K562 (cell line): ENCODE measurements around the gene RSAD1. TPM values are rescaled to one million over a fixed set of nuclear protein-coding genes. Genes with fewer than 3 reads are reported as not detected.
A peak's percentile ranks its signal among the peaks of the same experiment; 100 is the strongest.

Source experiments
- BRD9 ChIP-seq: fragments of 450-650 bp; IDR thresholded peaks from 2 replicates; pipeline ENCODE4 v1.6.1; 2018; ENCODE audit warnings: low read depth; ENCODE audit not compliant: partially characterized antibody
- DEAF1 ChIP-seq: fragments of 450-650 bp; formaldehyde crosslinking; IDR thresholded peaks from 2 replicates; pipeline ENCODE4 v1.4.0; 2020; ENCODE audit warnings: mild to moderate bottlenecking, moderate library complexity
- ELF4 ChIP-seq: fragments of 450-650 bp; formaldehyde crosslinking; IDR thresholded peaks from 2 replicates; pipeline ENCODE4 v1.4.0; 2022; ENCODE audit warnings: missing genetic modification characterization
- FIP1L1 ChIP-seq: fragments of 200-400 bp; formaldehyde crosslinking; IDR thresholded peaks from 2 replicates; pipeline ENCODE4 v1.6.1; 2018; ENCODE audit warnings: mild to moderate bottlenecking, low read depth, low read length; ENCODE audit not compliant: poor library complexity, severe bottlenecking
- FOS ChIP-seq: IDR thresholded peaks from 3 replicates; pipeline ENCODE4 v1.6.1; 2011; ENCODE audit not compliant: insufficient read length; ENCODE audit errors: extremely low read depth
- FOXA3 ChIP-seq, 2 experiments: fragments of 450-650 bp in 1 of 2; sonication (generic) in 1 of 2; formaldehyde crosslinking; IDR thresholded peaks in 1 of 2; conservative IDR thresholded peaks in 1 of 2; 2 replicates each; pipeline versions ENCODE4 v1.4.0 to v1.8.0; 2020 to 2022; ENCODE audit warnings: mild to moderate bottlenecking in 2 of 2, missing genetic modification reagents in 1 of 2
- FOXM1 ChIP-seq, 2 experiments: fragments of 450-650 bp in 1 of 2; sonication (generic) in 1 of 2; formaldehyde crosslinking in 1 of 2; IDR thresholded peaks; 2 replicates each; pipeline versions ENCODE4 v1.6.1 to v1.9.0; 2017 to 2022; ENCODE audit warnings: low read depth in 2 of 2, mild to moderate bottlenecking in 2 of 2, missing genetic modification reagents in 1 of 2, moderate library complexity in 1 of 2
- HCFC1 ChIP-seq: IDR thresholded peaks from 2 replicates; pipeline ENCODE4 v1.6.1; 2012; ENCODE audit warnings: low read depth, low read length, improper control_type of control experiment
- HDAC3 ChIP-seq: fragments of 450-650 bp; IDR thresholded peaks from 2 replicates; pipeline ENCODE4 v1.6.1; 2018; ENCODE audit warnings: borderline replicate concordance, mild to moderate bottlenecking, moderate library complexity; ENCODE audit not compliant: partially characterized antibody
- LEF1 ChIP-seq: fragments of 450-650 bp; IDR thresholded peaks from 2 replicates; pipeline ENCODE4 v1.6.1; 2016; ENCODE audit warnings: mild to moderate bottlenecking
- MAX ChIP-seq: sonication (generic); formaldehyde crosslinking; IDR thresholded peaks from 2 replicates; pipeline ENCODE4 v1.9.0; 2022; ENCODE audit warnings: mild to moderate bottlenecking, missing genetic modification reagents
- NBN ChIP-seq: fragments of 450-650 bp; IDR thresholded peaks from 2 replicates; pipeline ENCODE4 v1.6.1; 2016; ENCODE audit warnings: low read depth, mild to moderate bottlenecking
- NCOA6 ChIP-seq: fragments of 450-650 bp; IDR thresholded peaks from 2 replicates; pipeline ENCODE4 v1.6.1; 2017; ENCODE audit warnings: mild to moderate bottlenecking
- NCOR1 ChIP-seq: fragments of 450-650 bp; IDR thresholded peaks from 2 replicates; pipeline ENCODE4 v1.6.1; 2016; ENCODE audit warnings: mild to moderate bottlenecking, moderate library complexity
- NR3C1 ChIP-seq: sonication (generic); formaldehyde crosslinking; IDR thresholded peaks from 2 replicates; pipeline ENCODE4 v1.8.1; 2022; ENCODE audit warnings: missing genetic modification reagents
- PHF21A ChIP-seq: fragments of 450-650 bp; IDR thresholded peaks from 2 replicates; pipeline ENCODE4 v1.6.1; 2017; ENCODE audit warnings: low read depth, borderline replicate concordance
- TCF15 ChIP-seq: fragments of 250-450 bp; sonication (Bioruptor Pico); IDR thresholded peaks from 2 replicates; pipeline ENCODE4 v1.8.0; 2022; ENCODE audit warnings: moderate library complexity, mild to moderate bottlenecking, inconsistent platforms
- TCFL5 ChIP-seq: fragments of 250-450 bp; sonication (Bioruptor Pico); conservative IDR thresholded peaks from 2 replicates; pipeline ENCODE4 v1.6.1; 2021; ENCODE audit warnings: mild to moderate bottlenecking, moderate library complexity, matching md5 sums
- TEAD1 ChIP-seq, 2 experiments: fragments of 450-650 bp in 1 of 2; sonication (generic) in 1 of 2; formaldehyde crosslinking; IDR thresholded peaks; 2 replicates each; pipeline versions ENCODE4 v1.4.0 to v1.8.0; 2020 to 2022; ENCODE audit warnings: mild to moderate bottlenecking in 2 of 2, missing genetic modification reagents in 1 of 2
- TEAD4 ChIP-seq, 2 experiments: sonication (generic) in 1 of 2; formaldehyde crosslinking in 1 of 2; IDR thresholded peaks; 2 replicates each; pipeline versions ENCODE4 v1.6.1 to v1.8.0; 2012 to 2022; ENCODE audit warnings: borderline replicate concordance in 1 of 2, inconsistent platforms in 1 of 2, low read length in 1 of 2, mild to moderate bottlenecking in 1 of 2, missing genetic modification reagents in 1 of 2
- TFE3 ChIP-seq: fragments of 450-650 bp; formaldehyde crosslinking; IDR thresholded peaks from 2 replicates; pipeline ENCODE4 v1.4.0; 2020; ENCODE audit warnings: mild to moderate bottlenecking, mixed read lengths
- U2AF1 ChIP-seq: fragments of 200-400 bp; formaldehyde crosslinking; optimal IDR thresholded peaks from 2 replicates; pipeline ENCODE3; 2017; ENCODE audit warnings: mild to moderate bottlenecking, low read depth, low read length, moderate library complexity
- ZBTB12 ChIP-seq: fragments of 250-450 bp; sonication (Bioruptor Pico); IDR thresholded peaks from 2 replicates; pipeline ENCODE4 v1.4.0; 2020
- ZNF140 ChIP-seq: fragments of 250-450 bp; sonication (Bioruptor Pico); IDR thresholded peaks from 2 replicates; pipeline ENCODE4 v1.8.0; 2021; ENCODE audit warnings: moderate library complexity, mild to moderate bottlenecking, inconsistent platforms
- ZNF76 ChIP-seq: fragments of 250-450 bp; sonication (Bioruptor Pico); IDR thresholded peaks from 2 replicates; pipeline ENCODE4 v1.4.0; 2020; ENCODE audit warnings: mild to moderate bottlenecking, moderate library complexity, borderline replicate concordance
- polyA plus RNA-seq, 8 experiments: library from polyadenylated mRNA; depleted of rRNA in 4 of 8; stranded (reverse) in 5 of 8; unstranded in 3 of 8; fragments of >200 nt; fragmentation: Nextera tagmentation in 2 of 8; fragmentation: Illumina TruSeq in 1 of 8; extraction: Ambion mirVana in 2 of 8; extraction: Trizol in 1 of 8; gene quantifications; 2 replicates each; pipeline versions ENCODE4 v1.2.1 to v1.2.3, GENCODE V29; 2011 to 2014; ENCODE audit warnings: inconsistent platforms in 1 of 8, missing spikeins in 1 of 8
- total RNA-seq, 7 experiments: library from RNA; depleted of rRNA in 6 of 7; stranded (reverse); fragments of >200 nt in 6 of 7; fragmentation: Illumina TruSeq in 2 of 7; extraction: Trizol in 2 of 7; gene quantifications; 2 replicates each; pipeline versions ENCODE4 v1.2.1 to v1.2.3, GENCODE V29; 2011 to 2021; ENCODE audit warnings: low replicate concordance in 1 of 7

RSAD1 gene
- total and polyA plus RNA-seq, 9 of the 15 experiments (the other 6 are each of a cell fraction or from before 2014, with no cell fraction given) = 4.5 to 42.5 (median 26.8) TPM

- peak; percentile 10; the same call in 1 of the 2 replicates for TF ChIP-seq TFE3 (CRISPR knock-in tag)
- TF ChIP-seq MAX = no peak
- no peak for TF ChIP-seq FIP1L1
- TF ChIP-seq BRD9 = no peak
- 0 out of 2 replicates have a peak, but pooled peaks have one; percentile 43 for TF ChIP-seq ZNF76 (CRISPR knock-in tag)
- TF ChIP-seq TCFL5 (CRISPR knock-in tag) = peak; percentile 82
- no peak for TF ChIP-seq ZNF140 (CRISPR knock-in tag)
- TF ChIP-seq HCFC1 = no peak
- TF ChIP-seq TEAD4 (IDR thresholded peaks at IDR 0.05; ENCODE audit: low read length) = no peak; the same call in 1 of the 2 replicates
- TF ChIP-seq TEAD4 (CRISPR knock-in tag; IDR thresholded peaks at IDR 0.05; ENCODE audit: borderline replicate concordance) = no peak
- no peak for TF ChIP-seq FOS
- no peak for TF ChIP-seq NCOA6
- TF ChIP-seq DEAF1 = no peak
- TF ChIP-seq FOXM1 (IDR thresholded peaks at IDR 0.05; ENCODE audit: low read depth) = no peak
- TF ChIP-seq FOXM1 (CRISPR knock-in tag; IDR thresholded peaks at IDR 0.05; ENCODE audit: low read depth) = no peak
- TF ChIP-seq ELF4 (CRISPR knock-in tag) = no peak
- TF ChIP-seq PHF21A = no peak
- no peak for TF ChIP-seq LEF1
- no peak for TF ChIP-seq NR3C1 (CRISPR knock-in tag)
- TF ChIP-seq U2AF1 = no peak
- TF ChIP-seq NBN = no peak
- peak in 1 of 2 experiments; percentile 95; a peak in 2 of 4 replicates for TF ChIP-seq TEAD1 (CRISPR knock-in tag; IDR thresholded peaks at IDR 0.05)
- no peak for TF ChIP-seq HDAC3
- TF ChIP-seq NCOR1 = no peak
- no peak for TF ChIP-seq FOXA3 (CRISPR knock-in tag; conservative IDR thresholded peaks at IDR 0.05 in 1 of 2, IDR thresholded peaks at IDR 0.05 in 1 of 2)
- TF ChIP-seq ZBTB12 = peak; percentile 51; the same call in 1 of the 2 replicates
- TF ChIP-seq TCF15 (CRISPR knock-in tag) = peak; percentile 85
Observed at GRCh38 chr17:50448643-50449042, 30.0 kb upstream of the RSAD1 start (continued).
